Activated CD4-positive, CD25-positive, alpha-beta regulatory T cell treated with anti-CD3 and anti-CD28 coated beads, Interleukin-2, amount 50 U/mL, for 72 hours (primary cell): ENCODE measurements around the gene RPS25.
"Not testable (repeated sequence)": the region's sequence is repeated elsewhere in the genome, so short reads cannot be mapped to it uniquely, and the experiment has no call there.

Source experiments
- DNase-seq: peaks from one replicate; pipeline ENCODE4 v3.0.0; 2021

The RPS25 gene

GRCh38 chr11:119038884-119039283 is 20.7 kb upstream of the RPS25 start:
- no peak for DNase-seq

GRCh38 chr11:119034813-119035212 is 16.7 kb upstream of the RPS25 start:
- DNase-seq, result no peak

- not testable (repeated sequence) for DNase-seq
Observed at GRCh38 chr11:119033421-119033820, 15.3 kb upstream of the RPS25 start.

- DNase-seq, result no peak
Observed at GRCh38 chr11:119031912-119032280, 13.8 kb upstream of the RPS25 start.

- DNase-seq, result peak; percentile 100
Observed at GRCh38 chr11:119030329-119031047, 12.3 kb upstream of the RPS25 start, which contains the start of gene SLC37A4. TSS of gene SLC37A4 (minus strand) at chr11:119030877.

- DNase-seq, result no peak
Observed at GRCh38 chr11:119030029-119030328, 11.8 kb upstream of the RPS25 start.

GRCh38 chr11:119029340-119030028 is 11.3 kb upstream of the RPS25 start:
- DNase-seq, result no peak

- DNase-seq, result no peak
Observed at GRCh38 chr11:119029069-119029339, 10.9 kb upstream of the RPS25 start.

GRCh38 chr11:119028346-119029068 is 10.4 kb upstream of the RPS25 start:
- no peak for DNase-seq

- no peak for DNase-seq
Observed at GRCh38 chr11:119027561-119028345, 9.6 kb upstream of the RPS25 start.

GRCh38 chr11:119026970-119027369 is 8.8 kb upstream of the RPS25 start:
- no peak for DNase-seq

GRCh38 chr11:119025978-119026766 is 8.0 kb upstream of the RPS25 start:
- DNase-seq, result no peak

GRCh38 chr11:119025541-119025940 is 7.4 kb upstream of the RPS25 start:
- DNase-seq, result no peak

- DNase-seq, result no peak
Observed at GRCh38 chr11:119025099-119025473, 6.9 kb upstream of the RPS25 start.

- no peak for DNase-seq
Observed at GRCh38 chr11:119024430-119025098, 6.4 kb upstream of the RPS25 start.

GRCh38 chr11:119023741-119024140 is 5.6 kb upstream of the RPS25 start:
- no peak for DNase-seq

GRCh38 chr11:119021631-119022030 is 3.5 kb upstream of the RPS25 start:
- DNase-seq, result no peak

GRCh38 chr11:119019996-119020395 is 1.9 kb upstream of the RPS25 start:
- DNase-seq, result no peak

GRCh38 chr11:119017377-119017776 is 766 bp downstream of the RPS25 start:
- DNase-seq, result not testable (repeated sequence)

GRCh38 chr11:119016216-119017009 is 1.7 kb downstream of the RPS25 start:
- no peak for DNase-seq

- DNase-seq, result no peak
Observed at GRCh38 chr11:119015054-119015611, 3.0 kb downstream of the RPS25 start.
